SJCRH30 (cell line): ENCODE measurements around the gene MAP4K2. TPM values are rescaled to one million over a fixed set of nuclear protein-coding genes. Genes with fewer than 3 reads are reported as not detected.

Source experiments
- total RNA-seq: library from RNA; depleted of rRNA; stranded (reverse); fragments of >200 nt; shearing (Covaris generic); gene quantifications from 2 replicates; pipeline ENCODE4 v1.2.3, GENCODE V29; 2014; rRNA removed

MAP4K2 gene
- total RNA-seq, 1 experiment from 2014 or later: 9.6 TPM

Other genes starting within 250 kb of the MAP4K2 start
- gene SLC22A11, start 247.3 kb downstream of the MAP4K2 start, total RNA-seq: not detected in 2 replicates
- not detected in 2 replicates for gene SLC22A12, start 212.0 kb downstream of the MAP4K2 start, total RNA-seq
- gene NRXN2, start 80.0 kb downstream of the MAP4K2 start, total RNA-seq: 0.08 and 0.51 TPM in 2 replicates
- gene RASGRP2, start 59.1 kb downstream of the MAP4K2 start, total RNA-seq: 0.42 and 0.46 TPM in 2 replicates
- 7.0 and 8.0 TPM in 2 replicates for gene PYGM, start 43.2 kb downstream of the MAP4K2 start, total RNA-seq
- gene SF1, start 24.7 kb downstream of the MAP4K2 start, total RNA-seq: 113 and 117 TPM in 2 replicates
- 25.9 and 26.3 TPM in 2 replicates for gene MEN1, start 7.3 kb upstream of the MAP4K2 start, total RNA-seq
- 0.03 and 0.10 TPM in 2 replicates for gene CDC42BPG, start 41.4 kb upstream of the MAP4K2 start, total RNA-seq
- gene EHD1, start 75.4 kb upstream of the MAP4K2 start, total RNA-seq: 43.4 and 45.0 TPM in 2 replicates
- gene ATG2A, start 114.0 kb upstream of the MAP4K2 start, total RNA-seq: 6.2 and 7.4 TPM in 2 replicates
- gene PPP2R5B, start 121.5 kb upstream of the MAP4K2 start, total RNA-seq: 4.7 and 6.4 TPM in 2 replicates
- not detected in 2 replicates for gene GPHA2, start 132.7 kb upstream of the MAP4K2 start, total RNA-seq
- gene MAJIN, start 168.9 kb upstream of the MAP4K2 start, total RNA-seq: not detected in 2 replicates
- gene BATF2, start 193.8 kb upstream of the MAP4K2 start, total RNA-seq: 0.43 and 0.51 TPM in 2 replicates
- gene ARL2, start 210.9 kb upstream of the MAP4K2 start, total RNA-seq: 80.9 and 94.8 TPM in 2 replicates
- 13.8 and 14.8 TPM in 2 replicates for gene SNX15, start 224.2 kb upstream of the MAP4K2 start, total RNA-seq
- 15.0 TPM in 2 replicates for gene SAC3D1, start 238.0 kb upstream of the MAP4K2 start, total RNA-seq